Measurements from ENCODE around the gene APEH. TPM values are rescaled to one million over a fixed set of nuclear protein-coding genes. Genes with fewer than 3 reads are reported as not detected.

The APEH gene
- total RNA-seq, 4 donors from 2014 or later, result 92.2 to 219 (median 185) TPM

DNA sequence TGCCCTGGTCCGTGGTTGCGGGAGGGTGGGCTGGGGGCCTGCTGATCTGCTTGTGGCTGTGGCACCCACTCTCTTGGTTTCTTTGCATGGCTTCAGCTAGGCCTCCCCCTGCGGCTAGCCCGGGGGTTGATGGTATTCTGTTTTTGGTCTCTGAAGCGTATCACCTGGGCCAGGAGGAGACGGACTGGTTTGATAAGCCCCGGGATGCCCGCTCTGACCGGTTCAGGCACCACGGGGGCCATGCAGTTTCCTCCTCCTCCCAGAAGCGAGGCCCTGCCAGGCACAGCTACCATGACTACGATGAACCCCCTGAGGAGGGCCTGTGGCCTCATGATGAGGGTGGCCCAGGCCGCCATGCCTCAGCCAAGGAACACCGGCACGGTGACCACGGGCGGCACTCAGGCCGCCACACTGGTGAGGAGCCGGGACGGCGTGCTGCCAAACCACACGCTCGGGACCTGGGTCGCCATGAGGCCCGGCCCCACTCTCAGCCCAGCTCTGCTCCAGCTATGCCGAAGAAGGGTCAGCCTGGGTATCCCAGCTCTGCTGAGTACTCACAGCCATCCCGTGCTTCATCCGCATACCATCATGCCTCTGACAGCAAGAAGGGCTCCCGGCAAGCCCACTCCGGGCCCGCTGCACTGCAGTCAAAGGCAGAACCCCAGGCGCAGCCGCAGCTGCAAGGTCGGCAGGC lies 11.3 kb upstream of the APEH start:
- Histone ChIP-seq H3K27ac (no peak overlapping the region), H3K27me3 (no peaks in the 10 kb centered on the region), H3K4me3 (replicated peaks in 1 of 3) (no peak overlapping the region), H3K9me3 (no peaks in the 10 kb centered on the region), H3K4me1 (no peaks in the 10 kb centered on the region), H3K36me3 (no peaks in the 10 kb centered on the region)
- intact Hi-C loops (cut with DNase I), result loop anchor here (10.0 kb wide), 1 partner anchor 198 kb away; no protein-coding TSS in a partner anchor
- no peak for TF ChIP-seq POLR2A (IDR thresholded peaks at IDR 0.05)
- no peak for TF ChIP-seq CTCF (IDR thresholded peaks at IDR 0.05)
- WGBS, 2 donors, result 85 to 92% methylated on average over 8 to 14 of the region's 34 CpGs
- DNase-seq, result no peak

- no peak overlapping the region for H3K4me3 ChIP-seq (replicated peaks in 1 of 3)
- H3K27ac ChIP-seq, result no peak overlapping the region
- H3K36me3 ChIP-seq, result no peaks in the 10 kb centered on the region
- H3K9me3 ChIP-seq, result no peaks in the 10 kb centered on the region
- no peak for DNase-seq
- intact Hi-C loops (cut with DNase I), result loop anchor here (10.0 kb wide), 1 partner anchor 199 kb away; no protein-coding TSS in a partner anchor
- H3K27me3 ChIP-seq, result no peaks in the 10 kb centered on the region
- 88 to 100% methylated on average over 1 of the region's 1 CpG for WGBS, 2 donors
- H3K4me1 ChIP-seq, result peaks cover 0 to 3% of the 10 kb centered on the region in 2 donors
- TF ChIP-seq CTCF (IDR thresholded peaks at IDR 0.05) (no peak), POLR2A (IDR thresholded peaks at IDR 0.05) (no peak)
Observed at GRCh38 chr3:49663831-49664230, 10.3 kb upstream of the APEH start.

DNA sequence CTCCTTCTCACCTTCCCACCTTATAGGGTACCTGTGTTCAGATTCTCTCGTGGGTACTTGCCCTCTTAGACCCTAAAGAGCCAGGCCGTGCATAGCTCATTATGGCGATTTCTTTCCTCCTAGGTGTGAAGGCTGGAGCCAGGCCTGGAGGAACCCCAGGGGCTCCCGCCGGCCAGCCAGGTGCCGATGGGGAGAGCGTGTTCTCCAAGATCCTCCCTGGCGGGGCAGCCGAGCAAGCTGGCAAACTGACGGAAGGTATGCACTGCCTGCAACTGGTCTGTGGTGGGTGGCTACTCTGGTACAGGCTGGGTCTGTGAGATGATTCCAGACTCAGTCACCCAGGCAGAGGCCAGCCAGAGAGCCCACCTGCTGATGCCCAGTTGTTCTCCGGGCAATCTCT lies 9.9 kb upstream of the APEH start:
- intact Hi-C loops (cut with DNase I), result loop anchor here (10.0 kb wide), 1 partner anchor 199 kb away; no protein-coding TSS in a partner anchor
- WGBS, 2 donors, result 86 to 88% methylated on average over 7 to 9 of the region's 11 CpGs
- no peak for DNase-seq
- Histone ChIP-seq H3K27me3 (no peaks in the 10 kb centered on the region), H3K9me3 (no peaks in the 10 kb centered on the region), H3K4me3 (replicated peaks in 1 of 3) (no peak overlapping the region), H3K4me1 (peaks cover 0 to 3% of the 10 kb centered on the region in 2 donors), H3K36me3 (no peaks in the 10 kb centered on the region), H3K27ac (no peak overlapping the region)
- TF ChIP-seq CTCF (IDR thresholded peaks at IDR 0.05) (no peak), POLR2A (IDR thresholded peaks at IDR 0.05) (no peak)

DNA sequence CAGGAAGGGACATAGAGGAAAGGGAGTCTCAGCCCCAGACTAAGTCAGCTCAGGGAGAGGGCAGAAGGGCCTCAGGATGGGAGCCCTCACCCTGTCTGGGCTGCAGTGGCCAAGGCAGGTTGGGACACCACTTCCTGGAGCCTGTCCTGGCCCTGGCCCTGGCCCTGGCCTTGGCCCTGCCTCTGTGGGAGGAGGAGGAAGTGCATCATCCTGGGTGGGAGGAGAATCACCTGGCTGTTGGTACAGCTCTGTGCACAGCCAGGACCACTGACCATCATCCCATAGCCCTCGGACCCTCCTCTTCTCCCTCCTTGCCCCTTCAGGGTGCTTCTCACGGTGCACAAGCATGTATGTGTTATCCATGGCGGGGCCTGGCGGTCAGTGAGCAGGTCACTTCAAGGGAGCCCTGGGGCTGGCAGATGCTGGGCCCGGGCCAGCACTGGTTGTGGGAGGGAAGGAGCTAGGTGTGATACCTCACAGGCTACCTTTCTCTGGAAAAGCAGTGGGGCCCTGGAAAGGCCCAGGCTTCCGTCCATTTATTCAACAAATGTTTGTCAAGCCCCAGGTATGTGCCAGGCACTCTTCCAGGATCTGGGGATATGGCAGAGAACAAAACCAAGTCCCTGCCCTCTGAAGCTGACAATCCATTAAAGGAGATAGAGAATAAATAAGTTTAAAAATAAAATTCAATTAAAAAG lies 8.2 kb upstream of the APEH start:
- DNase-seq, result no peak
- TF ChIP-seq CTCF (IDR thresholded peaks at IDR 0.05) (no peak), POLR2A (IDR thresholded peaks at IDR 0.05) (no peak)
- Histone ChIP-seq H3K4me1 (peaks cover 0 to 3% of the 10 kb centered on the region in 2 donors), H3K27me3 (no peaks in the 10 kb centered on the region), H3K4me3 (replicated peaks in 1 of 3) (no peak overlapping the region), H3K27ac (no peak overlapping the region), H3K36me3 (no peaks in the 10 kb centered on the region), H3K9me3 (no peaks in the 10 kb centered on the region)
- WGBS, 2 donors, result 84 to 91% methylated on average over 6 of the region's 6 CpGs
- intact Hi-C loops (cut with DNase I), result loop anchor here (10.0 kb wide), 1 partner anchor 201 kb away; no protein-coding TSS in a partner anchor

- no peaks in the 10 kb centered on the region for H3K9me3 ChIP-seq
- no peaks in the 10 kb centered on the region for H3K36me3 ChIP-seq
- H3K27me3 ChIP-seq, result no peaks in the 10 kb centered on the region
- no peak overlapping the region for H3K4me3 ChIP-seq (replicated peaks in 1 of 3)
- no peak overlapping the region for H3K27ac ChIP-seq
- 60 to 64% methylated on average over 8 of the region's 8 CpGs for WGBS, 2 donors
- intact Hi-C loops (cut with DNase I), result loop anchor here (10.0 kb wide), 1 partner anchor 202 kb away; no protein-coding TSS in a partner anchor
- peaks cover 0 to 3% of the 10 kb centered on the region in 2 donors for H3K4me1 ChIP-seq
- DNase-seq, result no peak
- no peak for TF ChIP-seq POLR2A (IDR thresholded peaks at IDR 0.05)
- TF ChIP-seq CTCF (IDR thresholded peaks at IDR 0.05), result no peak
Observed at GRCh38 chr3:49666592-49666991, 7.6 kb upstream of the APEH start.
